Parathyroid adenoma (tissue), 2 donors: ENCODE results near the gene CALCB.
"Not testable (repeated sequence)": the region's sequence is repeated elsewhere in the genome, so short reads cannot be mapped to it uniquely, and the experiment has no call there.

Experiments
- H2AFZ ChIP-seq: fragments of 300-600 bp; sonication (generic); one replicate; pipeline ENCODE4 v1.7.0; 2017; ENCODE audit warnings: antibody characterized with exemption, mild to moderate bottlenecking
- H3K27ac ChIP-seq: fragments of 300-600 bp; sonication (generic); one replicate; pipeline ENCODE4 v1.7.0; 2017
- H3K27me3 ChIP-seq: fragments of 300-600 bp; sonication (generic); one replicate; pipeline ENCODE4 v1.7.0; 2017; ENCODE audit warnings: low read length; ENCODE audit not compliant: control insufficient read depth, insufficient read depth
- H3K36me3 ChIP-seq: fragments of 300-600 bp; sonication (generic); one replicate; pipeline ENCODE4 v1.7.0; 2017; ENCODE audit warnings: low read length; ENCODE audit not compliant: control insufficient read depth, insufficient read depth
- H3K4me1 ChIP-seq: fragments of 300-600 bp; sonication (generic); one replicate; pipeline ENCODE4 v1.7.0; 2017; ENCODE audit warnings: control low read depth
- H3K4me2 ChIP-seq: fragments of 300-600 bp; sonication (generic); one replicate; pipeline ENCODE4 v1.7.0; 2017; ENCODE audit warnings: low read length
- H3K4me3 ChIP-seq: fragments of 300-600 bp; sonication (generic); one replicate; pipeline ENCODE4 v1.7.0; 2017; ENCODE audit warnings: low read depth, low read length
- H3K79me2 ChIP-seq: fragments of 300-600 bp; sonication (generic); one replicate; pipeline ENCODE4 v1.7.0; 2017; ENCODE audit warnings: control low read depth
- H3K9ac ChIP-seq: fragments of 300-600 bp; sonication (generic); one replicate; pipeline ENCODE4 v1.7.0; 2017; ENCODE audit warnings: mild to moderate bottlenecking
- H3K9me3 ChIP-seq: fragments of 300-600 bp; sonication (generic); one replicate; pipeline ENCODE4 v1.7.0; 2017; ENCODE audit warnings: low read length; ENCODE audit not compliant: control insufficient read depth
- TF ChIP-seq, protein P1 (sequence below): fragments of 300-600 bp; sonication (generic); IDR thresholded peaks from one replicate; pipeline ENCODE4 v1.7.0; 2017; ENCODE audit warnings: antibody characterized with exemption, mild to moderate bottlenecking
- donor health status: primary hyperparathyroidism.

CALCB gene

DNA sequence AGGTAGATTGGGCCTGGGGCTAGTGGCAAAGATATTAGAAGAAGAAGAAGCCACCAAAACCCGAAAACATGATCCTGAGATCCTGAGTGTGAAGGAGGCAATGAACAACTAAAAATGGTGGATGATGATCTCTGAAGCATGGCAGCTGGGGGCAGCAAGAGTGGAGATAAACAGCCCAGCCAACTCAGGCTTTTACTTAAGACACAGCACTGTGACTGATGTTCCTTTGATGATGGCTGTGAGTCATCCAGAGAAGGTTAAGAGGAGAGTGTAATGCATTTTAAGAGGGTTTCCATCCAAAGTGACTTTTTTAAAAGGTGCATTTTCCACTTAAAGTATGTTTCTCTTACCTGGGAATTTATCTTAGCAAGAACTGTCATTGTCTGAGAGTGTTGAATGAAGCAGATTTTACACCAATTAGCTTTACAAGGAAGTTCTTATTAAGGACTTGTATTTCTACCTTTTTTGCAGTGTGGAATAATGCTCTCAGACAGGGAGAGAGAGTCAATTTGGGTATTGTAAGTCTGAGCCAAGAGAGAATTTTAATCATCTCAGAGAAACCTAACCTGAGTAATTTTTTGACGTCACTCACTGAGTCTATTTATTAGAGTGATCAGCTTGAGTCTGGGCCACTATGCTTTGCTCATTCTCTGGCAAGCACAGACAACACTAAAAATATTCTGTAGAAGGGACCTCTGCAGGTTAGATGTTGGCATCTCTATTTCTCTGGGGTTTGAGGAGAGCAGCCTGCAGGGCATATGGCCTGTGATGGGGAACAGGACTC is 14.1 kb upstream of the CALCB start:
- Histone ChIP-seq H3K36me3 (no peaks in the 10 kb centered on the region), H3K9ac (no peak overlapping the region), H3K79me2 (no peaks in the 10 kb centered on the region), H3K9me3 (no peaks in the 10 kb centered on the region), H3K27ac (no peak overlapping the region), H3K4me2 (no peak overlapping the region), H3K4me3 (no peak overlapping the region), H2AFZ (no peak overlapping the region), H3K27me3 (no peaks in the 10 kb centered on the region), H3K4me1 (no peaks in the 10 kb centered on the region)
- TF ChIP-seq, protein P1, sequence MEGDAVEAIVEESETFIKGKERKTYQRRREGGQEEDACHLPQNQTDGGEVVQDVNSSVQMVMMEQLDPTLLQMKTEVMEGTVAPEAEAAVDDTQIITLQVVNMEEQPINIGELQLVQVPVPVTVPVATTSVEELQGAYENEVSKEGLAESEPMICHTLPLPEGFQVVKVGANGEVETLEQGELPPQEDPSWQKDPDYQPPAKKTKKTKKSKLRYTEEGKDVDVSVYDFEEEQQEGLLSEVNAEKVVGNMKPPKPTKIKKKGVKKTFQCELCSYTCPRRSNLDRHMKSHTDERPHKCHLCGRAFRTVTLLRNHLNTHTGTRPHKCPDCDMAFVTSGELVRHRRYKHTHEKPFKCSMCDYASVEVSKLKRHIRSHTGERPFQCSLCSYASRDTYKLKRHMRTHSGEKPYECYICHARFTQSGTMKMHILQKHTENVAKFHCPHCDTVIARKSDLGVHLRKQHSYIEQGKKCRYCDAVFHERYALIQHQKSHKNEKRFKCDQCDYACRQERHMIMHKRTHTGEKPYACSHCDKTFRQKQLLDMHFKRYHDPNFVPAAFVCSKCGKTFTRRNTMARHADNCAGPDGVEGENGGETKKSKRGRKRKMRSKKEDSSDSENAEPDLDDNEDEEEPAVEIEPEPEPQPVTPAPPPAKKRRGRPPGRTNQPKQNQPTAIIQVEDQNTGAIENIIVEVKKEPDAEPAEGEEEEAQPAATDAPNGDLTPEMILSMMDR, result no peak

DNA sequence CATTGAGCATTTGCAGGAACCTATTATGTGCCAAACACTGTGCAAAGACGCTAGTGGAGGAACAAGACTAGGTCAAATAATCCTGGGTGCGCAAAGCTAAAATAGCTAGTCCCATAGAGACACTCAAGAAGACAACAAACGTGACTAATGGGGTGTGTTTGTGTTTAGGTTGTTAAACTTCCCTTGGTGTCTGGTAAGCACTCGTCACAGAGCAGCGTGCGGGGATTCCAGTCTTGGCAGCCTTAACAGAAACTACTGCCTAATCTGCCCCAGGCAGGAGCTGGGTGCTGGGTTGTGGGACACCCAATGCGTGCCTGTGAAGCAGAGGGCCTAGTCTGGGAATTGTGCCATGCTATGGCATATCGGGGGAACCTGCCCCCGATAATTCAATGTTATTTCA is 10.8 kb upstream of the CALCB start:
- no peak overlapping the region for H2AFZ ChIP-seq
- H3K9ac ChIP-seq, result no peak overlapping the region
- TF ChIP-seq, protein P1, result no peak
- no peaks in the 10 kb centered on the region for H3K9me3 ChIP-seq
- no peak overlapping the region for H3K27ac ChIP-seq
- no peaks in the 10 kb centered on the region for H3K27me3 ChIP-seq
- no peaks in the 10 kb centered on the region for H3K36me3 ChIP-seq
- no peak overlapping the region for H3K4me2 ChIP-seq
- no peaks in the 10 kb centered on the region for H3K4me1 ChIP-seq
- no peak overlapping the region for H3K4me3 ChIP-seq
- no peaks in the 10 kb centered on the region for H3K79me2 ChIP-seq

DNA sequence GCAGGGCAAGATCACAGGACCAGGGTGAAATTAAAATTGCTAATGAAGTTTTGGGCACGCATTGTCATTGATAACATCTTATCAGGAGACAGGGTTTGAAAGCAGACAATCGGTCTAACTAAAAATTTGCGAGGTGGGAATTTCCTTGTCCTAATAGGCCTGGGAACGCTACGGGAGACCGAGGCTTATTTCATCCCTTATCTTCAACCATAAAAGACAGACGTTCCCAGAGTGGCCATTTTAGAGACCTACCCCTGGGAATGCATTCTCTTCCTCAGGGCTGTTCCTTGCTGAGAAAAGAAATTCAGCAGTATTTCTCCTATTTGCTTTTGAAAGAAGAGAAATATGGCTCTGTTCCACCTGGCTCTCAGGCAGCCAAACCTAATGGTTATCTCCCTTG is 3.6 kb upstream of the CALCB start:
- H3K79me2 ChIP-seq, H3K4me1 ChIP-seq, H2AFZ ChIP-seq, H3K27me3 ChIP-seq, H3K4me2 ChIP-seq, H3K36me3 ChIP-seq, H3K27ac ChIP-seq, H3K9me3 ChIP-seq, H3K9ac ChIP-seq, H3K4me3 ChIP-seq: not testable (repeated sequence)

DNA sequence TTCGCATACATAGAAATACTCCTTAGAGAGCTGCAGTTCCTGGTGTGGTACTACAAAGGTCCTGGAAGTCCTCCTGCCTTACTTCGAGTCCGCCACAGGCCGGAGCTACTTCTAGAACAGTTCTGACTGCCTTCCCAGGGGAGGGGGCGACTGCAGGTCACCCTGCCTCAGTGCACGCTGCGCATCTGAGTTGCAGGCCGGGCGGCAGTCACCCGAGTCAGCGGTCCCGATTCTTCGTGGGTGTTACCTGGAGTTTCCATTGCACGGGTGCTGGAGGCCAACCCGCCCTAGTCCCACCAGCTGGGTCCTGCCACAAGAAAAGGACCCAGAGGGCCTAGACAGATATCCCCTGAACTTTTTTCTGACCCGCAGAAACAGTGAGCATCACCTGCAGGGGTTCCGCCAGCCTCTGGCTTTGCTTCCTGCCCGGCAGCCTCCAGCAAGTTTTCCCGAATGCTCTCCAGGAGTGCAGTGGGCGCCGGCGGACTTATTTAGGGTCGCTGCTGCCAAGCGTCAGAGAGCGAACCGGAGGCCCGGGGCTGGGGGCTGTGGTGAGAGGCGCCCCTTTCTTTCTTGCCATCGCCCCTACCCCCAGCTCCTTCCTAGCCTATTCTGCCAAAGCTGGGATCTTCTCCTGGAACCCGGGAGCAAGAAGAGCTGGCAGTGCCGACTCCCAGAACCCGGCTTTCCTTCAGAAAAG is 1.7 kb upstream of the CALCB start:
- TF ChIP-seq, protein P1, result no peak
- Histone ChIP-seq H3K4me3 (no peak overlapping the region), H3K27me3 (no peaks in the 10 kb centered on the region), H2AFZ (no peak overlapping the region), H3K4me1 (peaks cover 4% of the 10 kb centered on the region), H3K36me3 (no peaks in the 10 kb centered on the region), H3K9me3 (no peaks in the 10 kb centered on the region), H3K4me2 (no peak overlapping the region), H3K9ac (no peak overlapping the region), H3K27ac (no peak overlapping the region), H3K79me2 (no peaks in the 10 kb centered on the region)

DNA sequence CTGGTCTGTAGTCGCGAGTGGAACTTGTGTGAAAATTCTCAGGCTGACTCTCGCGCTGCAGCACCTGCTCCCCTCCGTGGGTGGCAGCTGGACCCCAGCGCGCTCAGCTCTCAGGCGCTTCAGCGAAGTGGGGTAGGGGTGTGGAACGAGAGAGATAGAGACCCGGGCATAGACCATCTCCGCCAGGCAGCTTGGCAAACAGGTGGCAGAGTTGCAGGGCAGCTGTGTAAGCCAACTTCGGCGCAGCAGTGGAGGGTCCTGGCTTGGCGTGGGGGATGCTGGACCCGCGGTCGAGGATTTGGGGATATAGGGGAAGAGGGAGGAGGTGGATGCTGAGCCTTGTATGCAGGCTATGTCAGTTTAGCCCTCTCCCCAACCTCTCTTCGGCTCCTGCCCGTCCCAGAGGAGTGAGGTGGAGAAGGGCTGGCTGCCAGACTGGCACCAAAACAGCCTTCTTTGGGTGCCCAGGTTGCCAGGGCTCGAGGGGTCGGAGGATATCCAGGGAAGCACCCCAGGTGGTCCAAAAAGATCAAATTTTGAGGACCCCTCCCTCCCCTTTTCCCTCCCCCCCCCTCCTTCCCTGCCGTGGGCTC is 746 bp upstream of the CALCB start:
- Histone ChIP-seq H3K4me2 (no peak overlapping the region), H3K36me3 (no peaks in the 10 kb centered on the region), H3K27ac (no peak overlapping the region), H2AFZ (no peak overlapping the region), H3K27me3 (no peaks in the 10 kb centered on the region), H3K4me1 (peaks cover 4% of the 10 kb centered on the region), H3K79me2 (no peaks in the 10 kb centered on the region), H3K4me3 (no peak overlapping the region), H3K9me3 (no peaks in the 10 kb centered on the region), H3K9ac (no peak overlapping the region)
- TF ChIP-seq, protein P1, result no peak
